ENCODE results near the gene ZMYND12. TPM values are rescaled to one million over a fixed set of nuclear protein-coding genes. Genes with fewer than 3 reads are reported as not detected.

Gene ZMYND12
- polyA plus RNA-seq, 1 of the 3 experiments (the other 2 are of a cell fraction): 0.18 TPM

DNA sequence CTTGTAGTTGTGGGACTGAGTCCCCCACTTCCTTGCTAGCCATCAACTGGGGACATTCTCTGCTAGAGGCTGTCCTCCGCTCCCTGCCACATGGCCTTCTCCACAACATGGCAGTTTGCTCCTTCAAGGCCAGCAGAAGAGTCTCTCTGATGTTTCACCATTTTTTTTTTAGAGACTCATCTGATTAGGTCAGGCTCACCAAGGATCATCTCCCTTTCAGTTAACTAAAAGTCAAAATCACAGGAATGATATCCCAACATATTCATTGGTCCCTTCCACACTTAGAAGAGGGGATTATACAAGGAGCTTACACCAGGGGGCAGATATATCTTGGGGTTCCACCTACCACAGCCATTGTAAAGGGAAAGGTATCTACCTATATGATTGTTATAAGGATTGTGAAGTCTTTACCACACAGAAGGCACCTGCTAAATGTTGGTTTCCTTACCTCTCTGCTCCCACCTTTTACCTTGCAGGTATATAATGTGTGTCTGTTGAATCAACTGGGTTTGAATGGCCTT is 51.9 kb downstream of the ZMYND12 start:
- CTCF ChIA-PET: interaction anchor here (0.7 to 1.0 kb wide), 4 partner anchors 16 to 139 kb away, joined by 3 read pairs; no protein-coding TSS in a partner anchor

GRCh38 chr1:42399315-42400100 is 56.3 kb downstream of the ZMYND12 start:
- TF ChIP-seq SIN3A (IDR thresholded peaks at IDR 0.05; ENCODE audit: borderline replicate concordance, low read depth, low read length) (no peak), MEF2A (IDR thresholded peaks at IDR 0.05; ENCODE audit: borderline replicate concordance, low read depth) (no peak), JUND (IDR thresholded peaks at IDR 0.05) (no peak), MXI1 (IDR thresholded peaks at IDR 0.05; ENCODE audit: low read depth, low read length) (no peak), EP300 (IDR thresholded peaks at IDR 0.05; ENCODE audit: borderline replicate concordance in 1 of 2, low read depth in 1 of 2, low read length in 1 of 2) (no peak), TEAD4 (IDR thresholded peaks at IDR 0.05; ENCODE audit: borderline replicate concordance, insufficient read depth) (no peak), RCOR1 (IDR thresholded peaks at IDR 0.05; ENCODE audit: low read length) (no peak), USF1 (IDR thresholded peaks at IDR 0.05; ENCODE audit: borderline replicate concordance, low read depth) (no peak)
- TF ChIP-seq, protein P1, sequence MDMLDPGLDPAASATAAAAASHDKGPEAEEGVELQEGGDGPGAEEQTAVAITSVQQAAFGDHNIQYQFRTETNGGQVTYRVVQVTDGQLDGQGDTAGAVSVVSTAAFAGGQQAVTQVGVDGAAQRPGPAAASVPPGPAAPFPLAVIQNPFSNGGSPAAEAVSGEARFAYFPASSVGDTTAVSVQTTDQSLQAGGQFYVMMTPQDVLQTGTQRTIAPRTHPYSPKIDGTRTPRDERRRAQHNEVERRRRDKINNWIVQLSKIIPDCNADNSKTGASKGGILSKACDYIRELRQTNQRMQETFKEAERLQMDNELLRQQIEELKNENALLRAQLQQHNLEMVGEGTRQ (IDR thresholded peaks at IDR 0.05; ENCODE audit: borderline replicate concordance, low read depth, low read length): no peak
- TF ChIP-seq, protein P2, sequence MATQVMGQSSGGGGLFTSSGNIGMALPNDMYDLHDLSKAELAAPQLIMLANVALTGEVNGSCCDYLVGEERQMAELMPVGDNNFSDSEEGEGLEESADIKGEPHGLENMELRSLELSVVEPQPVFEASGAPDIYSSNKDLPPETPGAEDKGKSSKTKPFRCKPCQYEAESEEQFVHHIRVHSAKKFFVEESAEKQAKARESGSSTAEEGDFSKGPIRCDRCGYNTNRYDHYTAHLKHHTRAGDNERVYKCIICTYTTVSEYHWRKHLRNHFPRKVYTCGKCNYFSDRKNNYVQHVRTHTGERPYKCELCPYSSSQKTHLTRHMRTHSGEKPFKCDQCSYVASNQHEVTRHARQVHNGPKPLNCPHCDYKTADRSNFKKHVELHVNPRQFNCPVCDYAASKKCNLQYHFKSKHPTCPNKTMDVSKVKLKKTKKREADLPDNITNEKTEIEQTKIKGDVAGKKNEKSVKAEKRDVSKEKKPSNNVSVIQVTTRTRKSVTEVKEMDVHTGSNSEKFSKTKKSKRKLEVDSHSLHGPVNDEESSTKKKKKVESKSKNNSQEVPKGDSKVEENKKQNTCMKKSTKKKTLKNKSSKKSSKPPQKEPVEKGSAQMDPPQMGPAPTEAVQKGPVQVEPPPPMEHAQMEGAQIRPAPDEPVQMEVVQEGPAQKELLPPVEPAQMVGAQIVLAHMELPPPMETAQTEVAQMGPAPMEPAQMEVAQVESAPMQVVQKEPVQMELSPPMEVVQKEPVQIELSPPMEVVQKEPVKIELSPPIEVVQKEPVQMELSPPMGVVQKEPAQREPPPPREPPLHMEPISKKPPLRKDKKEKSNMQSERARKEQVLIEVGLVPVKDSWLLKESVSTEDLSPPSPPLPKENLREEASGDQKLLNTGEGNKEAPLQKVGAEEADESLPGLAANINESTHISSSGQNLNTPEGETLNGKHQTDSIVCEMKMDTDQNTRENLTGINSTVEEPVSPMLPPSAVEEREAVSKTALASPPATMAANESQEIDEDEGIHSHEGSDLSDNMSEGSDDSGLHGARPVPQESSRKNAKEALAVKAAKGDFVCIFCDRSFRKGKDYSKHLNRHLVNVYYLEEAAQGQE (IDR thresholded peaks at IDR 0.05; ENCODE audit: low read depth, low read length): no peak

More for the DNA sequence above, 51.9 kb downstream of the ZMYND12 start:
- Histone ChIP-seq H2AFZ (ENCODE audit: low read depth) (no peak overlapping the region), H3K9me3 (no peaks in the 10 kb centered on the region), H3F3A (replicated peaks; ENCODE audit: insufficient read depth) (no peaks in the 10 kb centered on the region), H3K36me3 (replicated peaks in 1 of 2; ENCODE audit: control insufficient read depth in 1 of 2, insufficient read depth in 2 of 2, low read length in 1 of 2) (no peaks in the 10 kb centered on the region), H3K4me3 (ENCODE audit: low read depth in 2 of 2, low read length in 1 of 2) (no peak overlapping the region), H3K27ac (ENCODE audit: low read depth in 2 of 2, low read length in 1 of 2) (no peak overlapping the region), H3K9ac (no peak overlapping the region), H4K20me1 (ENCODE audit: insufficient read depth) (no peaks in the 10 kb centered on the region), H3K4me1 (ENCODE audit: control insufficient read depth in 1 of 2, insufficient read depth in 2 of 2, low read depth in 1 of 2, low read length in 1 of 2) (no peaks in the 10 kb centered on the region), H3K9me2 (no peaks in the 10 kb centered on the region), H3K4me2 (no peak overlapping the region), H3K27me3 (ENCODE audit: insufficient read depth) (no peaks in the 10 kb centered on the region; the same call in 1 of the 2 replicates), H3K79me2 (ENCODE audit: insufficient read depth) (no peaks in the 10 kb centered on the region)
- POLR2A ChIA-PET: no interaction called here
- peak; percentile 9 for DNase-seq
- TF ChIP-seq, protein P3, sequence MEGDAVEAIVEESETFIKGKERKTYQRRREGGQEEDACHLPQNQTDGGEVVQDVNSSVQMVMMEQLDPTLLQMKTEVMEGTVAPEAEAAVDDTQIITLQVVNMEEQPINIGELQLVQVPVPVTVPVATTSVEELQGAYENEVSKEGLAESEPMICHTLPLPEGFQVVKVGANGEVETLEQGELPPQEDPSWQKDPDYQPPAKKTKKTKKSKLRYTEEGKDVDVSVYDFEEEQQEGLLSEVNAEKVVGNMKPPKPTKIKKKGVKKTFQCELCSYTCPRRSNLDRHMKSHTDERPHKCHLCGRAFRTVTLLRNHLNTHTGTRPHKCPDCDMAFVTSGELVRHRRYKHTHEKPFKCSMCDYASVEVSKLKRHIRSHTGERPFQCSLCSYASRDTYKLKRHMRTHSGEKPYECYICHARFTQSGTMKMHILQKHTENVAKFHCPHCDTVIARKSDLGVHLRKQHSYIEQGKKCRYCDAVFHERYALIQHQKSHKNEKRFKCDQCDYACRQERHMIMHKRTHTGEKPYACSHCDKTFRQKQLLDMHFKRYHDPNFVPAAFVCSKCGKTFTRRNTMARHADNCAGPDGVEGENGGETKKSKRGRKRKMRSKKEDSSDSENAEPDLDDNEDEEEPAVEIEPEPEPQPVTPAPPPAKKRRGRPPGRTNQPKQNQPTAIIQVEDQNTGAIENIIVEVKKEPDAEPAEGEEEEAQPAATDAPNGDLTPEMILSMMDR (IDR thresholded peaks at IDR 0.05): peak; percentile 17; the same call in 1 of the 2 replicates
- TF ChIP-seq RXRA (IDR thresholded peaks at IDR 0.05; ENCODE audit: borderline replicate concordance, low read depth) (no peak), RAD21 (IDR thresholded peaks at IDR 0.05; ENCODE audit: low read length) (peak; percentile 25; the same call in 1 of the 2 replicates), ELF1 (IDR thresholded peaks at IDR 0.05) (no peak)
- no CpG with 5 or more reads among the region's 1 CpG for WGBS (ENCODE audit: low lambda C conversion rate)

More at GRCh38 chr1:42399315-42400100, 56.3 kb downstream of the ZMYND12 start:
- POLR2A ChIA-PET: no interaction called here
- Histone ChIP-seq H3K4me2 (no peak overlapping the region), H3K4me3 (ENCODE audit: low read depth in 2 of 2, low read length in 1 of 2) (no peak overlapping the region), H3F3A (replicated peaks; ENCODE audit: insufficient read depth) (no peaks in the 10 kb centered on the region), H3K9ac (no peak overlapping the region), H3K27me3 (ENCODE audit: insufficient read depth) (no peaks in the 10 kb centered on the region; the same call in none of the 2 replicates), H3K9me3 (no peaks in the 10 kb centered on the region), H3K4me1 (ENCODE audit: control insufficient read depth in 1 of 2, insufficient read depth in 2 of 2, low read depth in 1 of 2, low read length in 1 of 2) (no peaks in the 10 kb centered on the region), H2AFZ (ENCODE audit: low read depth) (no peak overlapping the region), H3K36me3 (replicated peaks in 1 of 2; ENCODE audit: control insufficient read depth in 1 of 2, insufficient read depth in 2 of 2, low read length in 1 of 2) (no peaks in the 10 kb centered on the region), H3K27ac (ENCODE audit: low read depth in 2 of 2, low read length in 1 of 2) (no peak overlapping the region), H3K79me2 (ENCODE audit: insufficient read depth) (no peaks in the 10 kb centered on the region), H3K9me2 (no peaks in the 10 kb centered on the region), H4K20me1 (ENCODE audit: insufficient read depth) (no peaks in the 10 kb centered on the region)
- no peak for DNase-seq
- 53% methylated on average over 6 of the region's 10 CpGs for WGBS (ENCODE audit: low lambda C conversion rate)
- CTCF ChIA-PET: no interaction called here

Data from SK-N-SH (cell line).